ENCODE results near the gene RABL2A. TPM values are rescaled to one million over a fixed set of nuclear protein-coding genes. Genes with fewer than 3 reads are reported as not detected.
"Not testable (repeated sequence)": the region's sequence is repeated elsewhere in the genome, so short reads cannot be mapped to it uniquely, and the experiment has no call there.

The RABL2A gene
- total RNA-seq, 2 experiments from 2014 or later, result 14.5 to 17.9 TPM

DNA sequence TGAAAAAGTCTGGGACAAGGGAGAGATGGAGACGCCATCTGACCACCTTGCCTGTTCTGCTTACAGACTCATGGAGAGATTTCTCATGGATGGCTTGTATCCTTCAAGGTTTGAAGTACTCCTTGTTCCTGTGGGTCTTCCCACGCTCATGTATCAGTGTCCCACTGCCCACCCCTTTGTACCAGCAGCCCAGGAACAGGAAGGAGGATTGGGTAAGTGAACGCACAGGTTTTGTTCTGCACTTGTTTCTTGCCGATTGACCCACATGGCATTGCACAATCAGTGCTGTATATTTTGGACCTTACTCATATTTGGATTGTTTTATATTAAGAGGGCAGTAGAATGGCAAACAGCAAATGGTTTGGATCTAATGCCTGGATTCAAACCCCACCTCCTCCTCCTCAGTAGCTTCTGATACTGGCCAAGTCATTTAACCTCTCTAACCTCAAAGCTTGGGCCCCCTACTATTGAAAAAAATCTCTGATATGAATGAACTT is 5.8 kb downstream of the RABL2A start:
- H3K4me1 Mint-ChIP-seq (ENCODE audit: low read depth); H3K4me3 Mint-ChIP-seq; H3K9me3 Mint-ChIP-seq; H3K27ac Mint-ChIP-seq; intact Hi-C loops (cut with DNase I, micrococcal nuclease); POLR2A ChIA-PET; CTCF ChIA-PET; H3K27me3 Mint-ChIP-seq; H3K4me3 ChIP-seq (ENCODE audit: low read length); ATAC-seq (ENCODE audit: poor library complexity); H3K36me3 ChIP-seq (ENCODE audit: insufficient read depth, low read length); H3K9me3 ChIP-seq (ENCODE audit: control insufficient read depth in 1 of 2, insufficient read depth in 1 of 2, low read length in 2 of 2); H3K4me1 ChIP-seq (ENCODE audit: insufficient read depth, low read length); H3K27me3 ChIP-seq (ENCODE audit: control insufficient read depth in 1 of 2, insufficient read depth in 2 of 2, low read length in 2 of 2); H3K27ac ChIP-seq (ENCODE audit: low read depth in 1 of 2, low read length in 2 of 2); DNase-seq: not testable (repeated sequence)
- H3K36me3 Mint-ChIP-seq (ENCODE audit: low read depth), result peaks cover 14% of the 10 kb centered on the region

DNA sequence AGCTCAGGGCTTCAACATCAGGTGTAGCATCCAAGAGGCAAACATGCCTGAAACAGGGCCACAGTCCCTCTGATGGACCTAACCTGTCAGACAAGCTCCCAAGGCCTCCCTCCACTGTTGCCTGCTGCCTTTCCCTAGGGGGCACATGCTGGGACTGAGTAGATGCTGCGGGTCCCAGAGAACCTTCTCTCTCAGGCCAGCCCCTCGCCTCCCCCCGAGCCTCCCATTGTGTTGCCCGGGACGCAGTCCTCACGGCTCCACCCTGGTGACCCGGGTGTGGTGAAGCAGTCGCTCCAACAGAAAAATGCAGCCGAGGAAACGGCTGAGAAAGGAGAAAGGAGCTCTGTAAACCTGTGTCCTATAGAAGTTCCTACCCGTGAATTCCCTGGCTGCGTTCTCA is 8.3 kb downstream of the RABL2A start:
- H3K9me3 ChIP-seq (ENCODE audit: control insufficient read depth in 1 of 2, insufficient read depth in 1 of 2, low read length in 2 of 2); CTCF ChIA-PET: not testable (repeated sequence)

DNA sequence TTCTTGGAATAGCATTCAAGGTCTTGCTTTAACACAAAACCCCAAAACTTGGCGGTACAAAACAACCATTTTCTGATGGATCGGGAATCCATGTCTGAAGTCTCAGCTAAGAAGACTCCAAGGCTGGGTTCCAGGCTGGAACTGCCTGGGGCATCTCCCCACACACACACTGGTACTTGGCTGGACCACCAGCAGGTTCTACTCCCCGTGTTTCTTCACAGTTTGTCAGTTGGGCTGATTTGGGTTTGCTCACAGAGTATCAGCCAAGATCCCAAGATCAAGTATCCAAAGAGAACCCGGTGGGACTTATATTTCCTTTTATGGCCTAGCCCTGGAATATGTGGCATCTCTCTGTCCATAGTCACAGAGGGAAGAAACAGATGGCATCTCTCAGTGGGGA is 9.2 kb downstream of the RABL2A start:
- H3K27ac ChIP-seq (ENCODE audit: low read depth in 1 of 2, low read length in 2 of 2); H3K27me3 ChIP-seq (ENCODE audit: control insufficient read depth in 1 of 2, insufficient read depth in 2 of 2, low read length in 2 of 2); CTCF ChIA-PET; H3K9me3 Mint-ChIP-seq; H3K4me3 ChIP-seq (ENCODE audit: low read length); H3K27me3 Mint-ChIP-seq; H3K4me1 ChIP-seq (ENCODE audit: insufficient read depth, low read length); H3K9me3 ChIP-seq (ENCODE audit: control insufficient read depth in 1 of 2, insufficient read depth in 1 of 2, low read length in 2 of 2); H3K4me1 Mint-ChIP-seq (ENCODE audit: low read depth); H3K4me3 Mint-ChIP-seq; H3K36me3 ChIP-seq (ENCODE audit: insufficient read depth, low read length); H3K27ac Mint-ChIP-seq; DNase-seq; intact Hi-C loops (cut with DNase I, micrococcal nuclease); H3K36me3 Mint-ChIP-seq (ENCODE audit: low read depth); POLR2A ChIA-PET; ATAC-seq (ENCODE audit: poor library complexity): not testable (repeated sequence)

More for the DNA sequence above, 8.3 kb downstream of the RABL2A start:
- H3K27ac ChIP-seq (ENCODE audit: low read depth in 1 of 2, low read length in 2 of 2); H3K4me3 Mint-ChIP-seq; H3K27me3 ChIP-seq (ENCODE audit: control insufficient read depth in 1 of 2, insufficient read depth in 2 of 2, low read length in 2 of 2); H3K4me1 Mint-ChIP-seq (ENCODE audit: low read depth); H3K36me3 Mint-ChIP-seq (ENCODE audit: low read depth); H3K27ac Mint-ChIP-seq; H3K36me3 ChIP-seq (ENCODE audit: insufficient read depth, low read length); H3K4me1 ChIP-seq (ENCODE audit: insufficient read depth, low read length); H3K4me3 ChIP-seq (ENCODE audit: low read length); intact Hi-C loops (cut with DNase I, micrococcal nuclease); POLR2A ChIA-PET; DNase-seq; ATAC-seq (ENCODE audit: poor library complexity); H3K9me3 Mint-ChIP-seq; H3K27me3 Mint-ChIP-seq: not testable (repeated sequence)

- CTCF ChIA-PET; H3K4me1 Mint-ChIP-seq (ENCODE audit: low read depth); H3K9me3 ChIP-seq (ENCODE audit: control insufficient read depth in 1 of 2, insufficient read depth in 1 of 2, low read length in 2 of 2); H3K4me1 ChIP-seq (ENCODE audit: insufficient read depth, low read length); H3K27me3 ChIP-seq (ENCODE audit: control insufficient read depth in 1 of 2, insufficient read depth in 2 of 2, low read length in 2 of 2); H3K36me3 Mint-ChIP-seq (ENCODE audit: low read depth); DNase-seq; POLR2A ChIA-PET; H3K9me3 Mint-ChIP-seq; H3K4me3 ChIP-seq (ENCODE audit: low read length); H3K27ac Mint-ChIP-seq; H3K36me3 ChIP-seq (ENCODE audit: insufficient read depth, low read length); H3K27me3 Mint-ChIP-seq; H3K4me3 Mint-ChIP-seq; H3K27ac ChIP-seq (ENCODE audit: low read depth in 1 of 2, low read length in 2 of 2); ATAC-seq (ENCODE audit: poor library complexity); intact Hi-C loops (cut with DNase I, micrococcal nuclease): not testable (repeated sequence)
Measured at GRCh38 chr2:113638084-113638483, 11.0 kb downstream of the RABL2A start.

DNA sequence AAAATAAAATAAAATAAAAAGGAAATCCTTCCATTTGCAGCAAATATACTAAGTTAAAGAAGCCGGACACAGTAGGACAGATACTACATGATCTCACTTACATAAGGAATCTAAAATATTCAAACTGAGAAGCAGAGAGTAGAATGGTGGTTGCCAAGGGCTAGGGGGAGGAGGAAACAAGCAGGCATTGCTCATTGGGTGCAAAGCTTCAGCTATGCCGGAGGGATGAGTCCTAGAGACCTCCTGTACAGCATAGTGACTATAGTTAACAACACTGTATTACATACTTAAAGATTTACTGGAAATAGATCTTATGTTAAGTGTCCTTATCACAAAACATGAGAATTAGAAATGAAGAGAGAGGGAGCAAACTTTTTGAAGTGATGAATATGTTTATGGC is 19.2 kb downstream of the RABL2A start:
- POLR2A ChIA-PET; H3K9me3 ChIP-seq (ENCODE audit: control insufficient read depth in 1 of 2, insufficient read depth in 1 of 2, low read length in 2 of 2); H3K27me3 ChIP-seq (ENCODE audit: control insufficient read depth in 1 of 2, insufficient read depth in 2 of 2, low read length in 2 of 2); H3K27me3 Mint-ChIP-seq; H3K27ac ChIP-seq (ENCODE audit: low read depth in 1 of 2, low read length in 2 of 2); H3K36me3 Mint-ChIP-seq (ENCODE audit: low read depth); DNase-seq; CTCF ChIA-PET; H3K4me3 ChIP-seq (ENCODE audit: low read length); intact Hi-C loops (cut with DNase I, micrococcal nuclease); H3K36me3 ChIP-seq (ENCODE audit: insufficient read depth, low read length); H3K9me3 Mint-ChIP-seq; H3K4me1 Mint-ChIP-seq (ENCODE audit: low read depth); ATAC-seq (ENCODE audit: poor library complexity); H3K4me3 Mint-ChIP-seq; H3K4me1 ChIP-seq (ENCODE audit: insufficient read depth, low read length); H3K27ac Mint-ChIP-seq: not testable (repeated sequence)

DNA sequence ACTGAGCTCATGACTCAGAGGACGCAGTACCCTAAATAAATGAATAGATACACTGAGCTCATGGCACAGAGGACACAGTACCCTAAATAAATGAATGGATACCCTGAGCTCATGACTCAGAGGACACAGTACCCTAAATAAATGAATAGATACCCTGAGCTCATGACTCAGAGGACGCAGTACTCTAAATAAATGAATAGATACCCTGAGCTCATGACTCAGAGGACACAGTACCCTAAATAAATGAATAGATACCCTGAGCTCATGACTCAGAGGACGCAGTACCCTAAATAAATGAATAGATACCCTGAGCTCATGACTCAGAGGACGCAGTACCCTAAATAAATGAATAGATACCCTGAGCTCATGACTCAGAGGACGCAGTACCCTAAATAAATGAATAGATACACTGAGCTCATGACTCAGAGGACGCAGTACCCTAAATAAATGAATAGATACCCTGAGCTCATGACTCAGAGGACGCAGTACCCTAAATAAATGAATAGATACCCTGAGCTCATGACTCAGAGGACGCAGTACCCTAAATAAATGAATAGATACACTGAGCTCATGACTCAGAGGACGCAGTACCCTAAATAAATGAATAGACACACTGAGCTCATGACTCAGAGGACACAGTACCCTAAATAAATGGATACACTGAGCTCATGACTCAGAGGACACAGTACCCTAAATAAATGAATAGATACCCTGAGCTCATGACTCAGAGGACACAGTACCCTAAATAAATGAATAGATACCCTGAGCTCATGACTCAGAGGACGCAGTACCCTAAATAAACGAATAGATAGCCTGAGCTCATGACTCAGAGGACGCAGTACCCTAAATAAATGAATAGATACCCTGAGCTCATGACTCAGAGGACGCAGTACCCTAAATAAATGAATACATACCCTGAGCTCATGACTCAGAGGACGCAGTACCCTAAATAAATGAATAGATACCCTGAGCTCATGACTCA is 24.1 kb downstream of the RABL2A start:
- H3K4me1 ChIP-seq (ENCODE audit: insufficient read depth, low read length); CTCF ChIA-PET; intact Hi-C loops (cut with DNase I, micrococcal nuclease); H3K9me3 ChIP-seq (ENCODE audit: control insufficient read depth in 1 of 2, insufficient read depth in 1 of 2, low read length in 2 of 2); ATAC-seq (ENCODE audit: poor library complexity); H3K27me3 ChIP-seq (ENCODE audit: control insufficient read depth in 1 of 2, insufficient read depth in 2 of 2, low read length in 2 of 2); H3K9me3 Mint-ChIP-seq; H3K27ac Mint-ChIP-seq; H3K4me3 ChIP-seq (ENCODE audit: low read length); H3K36me3 ChIP-seq (ENCODE audit: insufficient read depth, low read length); H3K4me1 Mint-ChIP-seq (ENCODE audit: low read depth); POLR2A ChIA-PET; DNase-seq; H3K27me3 Mint-ChIP-seq; H3K36me3 Mint-ChIP-seq (ENCODE audit: low read depth); H3K27ac ChIP-seq (ENCODE audit: low read depth in 1 of 2, low read length in 2 of 2); H3K4me3 Mint-ChIP-seq: not testable (repeated sequence)

- CTCF ChIA-PET; H3K4me3 ChIP-seq (ENCODE audit: low read length); H3K27me3 Mint-ChIP-seq; H3K27ac Mint-ChIP-seq; POLR2A ChIA-PET; H3K9me3 ChIP-seq (ENCODE audit: control insufficient read depth in 1 of 2, insufficient read depth in 1 of 2, low read length in 2 of 2); H3K36me3 ChIP-seq (ENCODE audit: insufficient read depth, low read length); H3K4me1 Mint-ChIP-seq (ENCODE audit: low read depth); H3K27ac ChIP-seq (ENCODE audit: low read depth in 1 of 2, low read length in 2 of 2); H3K9me3 Mint-ChIP-seq; H3K4me1 ChIP-seq (ENCODE audit: insufficient read depth, low read length); intact Hi-C loops (cut with DNase I, micrococcal nuclease); DNase-seq; ATAC-seq (ENCODE audit: poor library complexity); H3K27me3 ChIP-seq (ENCODE audit: control insufficient read depth in 1 of 2, insufficient read depth in 2 of 2, low read length in 2 of 2); H3K4me3 Mint-ChIP-seq; H3K36me3 Mint-ChIP-seq (ENCODE audit: low read depth): not testable (repeated sequence)
Measured at GRCh38 chr2:113652599-113652998, 25.5 kb downstream of the RABL2A start.
